Measurements from ENCODE around the gene RAB3D. TPM values are rescaled to one million over a fixed set of nuclear protein-coding genes. Genes with fewer than 3 reads are reported as not detected.

The RAB3D gene
- total and polyA plus RNA-seq, 10 of the 15 experiments (the other 5 are each of a cell fraction or from before 2014, with no cell fraction given) = 1.1 to 15.7 (median 6.2) TPM

- TF ChIP-seq E2F8 (IDR thresholded peaks at IDR 0.05; ENCODE audit: low read depth, partially characterized antibody) (no peak), HDGF (IDR thresholded peaks at IDR 0.05) (no peak), NFIC (IDR thresholded peaks at IDR 0.05; ENCODE audit: low read depth, low read length) (no peak), FOS (IDR thresholded peaks at IDR 0.05; ENCODE audit: borderline replicate concordance, extremely low read depth, insufficient read length) (no peak), ZNF384 (IDR thresholded peaks at IDR 0.05; ENCODE audit: borderline replicate concordance, low read depth, low read length) (no peak), RBBP5 (conservative IDR thresholded peaks at IDR 0.05) (no peak), BCL11A (IDR thresholded peaks at IDR 0.05; ENCODE audit: low read depth, low read length) (no peak), NR2C2 (IDR thresholded peaks at IDR 0.05; ENCODE audit: borderline replicate concordance, control insufficient read depth, insufficient read length, low read depth) (no peak)
Observed at GRCh38 chr19:11323601-11324078, 15.8 kb downstream of the RAB3D start (continued).

GRCh38 chr19:11322269-11323024, 17.0 kb downstream of the RAB3D start:
- H3K79me2 ChIP-seq (ENCODE audit: control insufficient read depth, insufficient read depth, low read length) = no peaks in the 10 kb centered on the region
- peaks cover 3% of the 10 kb centered on the region; the same call in 2 of the 3 replicates for H3K9me3 ChIP-seq (replicated peaks; ENCODE audit: control insufficient read depth, insufficient read depth, low read length)
- no peak for FAIRE-seq
- no peaks in the 10 kb centered on the region for H4K20me1 ChIP-seq (ENCODE audit: control insufficient read depth, insufficient read depth)
- no peak overlapping the region for H2AFZ ChIP-seq (ENCODE audit: control insufficient read depth, low read depth, low read length)
- H3K36me3 ChIP-seq (ENCODE audit: control insufficient read depth in 2 of 2, insufficient read depth in 2 of 2, low read length in 1 of 2) = peaks cover 0 to 5% of the 10 kb centered on the region in 2 experiments; a peak in 2 of 4 replicates
- H3K27me3 ChIP-seq (replicated peaks in 1 of 2; ENCODE audit: control insufficient read depth in 2 of 2, insufficient read depth in 2 of 2, low read length in 1 of 2) = no peaks in the 10 kb centered on the region
- no peak for DNase-seq (ENCODE audit: low read depth, low spot score)
- ChIA-PET RAD21 (ENCODE audit: unreplicated experiment) (interaction anchor here (0.8 to 2.2 kb wide), 4 partner anchors 24 to 160 kb away, joined by 3 to 11 read pairs (median 5); partner anchors contain the start of genes CCDC159 and TMEM205), CTCF (interaction anchor here (0.7 to 2.5 kb wide), 11 partner anchors 10 to 118 kb away, joined by 3 to 10 read pairs (median 4); partner anchors contain the start of genes CCDC159, RAB3D, SWSAP1 and TMEM205), POLR2A (interaction anchor here (0.6 to 4.2 kb wide), 8 partner anchors 10 to 269 kb away, joined by 3 to 23 read pairs (median 5); partner anchors contain the start of genes CCDC159, RAB3D and TMEM205), SMC1A (ENCODE audit: uncharacterized antibody, unreplicated experiment) (interaction anchor here (1.0 to 2.2 kb wide), 8 partner anchors 9 to 160 kb away, joined by 3 to 16 read pairs (median 4); partner anchors contain the start of gene SWSAP1)
- intact Hi-C loops (cut with micrococcal nuclease; ENCODE audit: unreplicated experiment) (no loop called here), in situ Hi-C loops (cut with MboI) (no loop called here)
- no peak for ATAC-seq
- peaks cover 53% of the 10 kb centered on the region for H3K4me1 ChIP-seq (ENCODE audit: control insufficient read depth, insufficient read depth, low read length)
- H3K27ac ChIP-seq (ENCODE audit: control insufficient read depth, insufficient read depth) = no peak overlapping the region
- H3K4me2 ChIP-seq (ENCODE audit: control insufficient read depth, insufficient read depth) = 0 out of 2 replicates have a peak overlapping the region, but pooled peaks have one; percentile 19
- no peak overlapping the region for H3K9ac ChIP-seq (ENCODE audit: control insufficient read depth, insufficient read depth, low read length)
- 57% methylated on average over 7 of the region's 7 CpGs for WGBS (ENCODE audit: insufficient coverage, insufficient replicate concordance, low lambda C conversion rate, missing lambda C conversion rate)
- no peak overlapping the region for H3K4me3 ChIP-seq
- no TSS peak for BruUV-seq (replicated peaks)
- TF ChIP-seq PRDM15 (CRISPR knock-in tag; IDR thresholded peaks at IDR 0.05) (no peak), ZNF24 (IDR thresholded peaks at IDR 0.05) (no peak), RAD51 (IDR thresholded peaks at IDR 0.05) (no peak), BCL11A (IDR thresholded peaks at IDR 0.05; ENCODE audit: low read depth, low read length) (no peak), POLR2A (IDR thresholded peaks at IDR 0.05; ENCODE audit: low read depth, low read length) (no peak), SREBF2 (IDR thresholded peaks at IDR 0.05; ENCODE audit: low read length) (no peak), BCL3 (IDR thresholded peaks at IDR 0.05; ENCODE audit: borderline replicate concordance, insufficient read depth, low read depth, low read length, poor library complexity, severe bottlenecking) (no peak)

All from GM12878 (cell line).